H9 (cell line): ENCODE data around the gene BRSK2. TPM values are rescaled to one million over a fixed set of nuclear protein-coding genes. Genes with fewer than 3 reads are reported as not detected.

ENCODE experiments used
- DNase-seq: peaks from one replicate; pipeline ENCODE4 v3.0.0-alpha.2; 2017
- H2AFZ ChIP-seq: one replicate; pipeline ENCODE4 v1.6.1; 2013; ENCODE audit warnings: mild to moderate bottlenecking, low read length, control low read depth, moderate library complexity
- H2AK5ac ChIP-seq: 2 replicates; pipeline ENCODE4 v1.6.1; 2013; ENCODE audit warnings: low read length, control low read depth, mixed read lengths; ENCODE audit not compliant: insufficient read length
- H2BK120ac ChIP-seq: one replicate; pipeline ENCODE4 v1.6.1; 2013; ENCODE audit warnings: low read depth, mild to moderate bottlenecking, low read length, control low read depth, inconsistent platforms; ENCODE audit not compliant: poor library complexity, severe bottlenecking
- H2BK12ac ChIP-seq: 2 replicates; pipeline ENCODE4 v1.6.1; 2013; ENCODE audit warnings: low read length, control low read depth, mixed read lengths, low read depth; ENCODE audit not compliant: insufficient read length
- H2BK15ac ChIP-seq: 2 replicates; pipeline ENCODE4 v1.6.1; 2013; ENCODE audit warnings: low read depth, low read length, control low read depth
- H2BK20ac ChIP-seq: one replicate; pipeline ENCODE4 v1.6.1; 2013; ENCODE audit warnings: low read depth, mild to moderate bottlenecking, low read length, control low read depth, inconsistent platforms; ENCODE audit not compliant: poor library complexity, severe bottlenecking
- H2BK5ac ChIP-seq: 2 replicates; pipeline ENCODE4 v1.6.1; 2013; ENCODE audit warnings: low read length, control low read depth, mixed read lengths; ENCODE audit not compliant: insufficient read length
- H3K14ac ChIP-seq: 2 replicates; pipeline ENCODE4 v1.6.1; 2013; ENCODE audit warnings: low read length, control low read depth; ENCODE audit not compliant: insufficient read depth
- H3K18ac ChIP-seq: 2 replicates; pipeline ENCODE4 v1.6.1; 2013; ENCODE audit warnings: low read depth, mild to moderate bottlenecking, mixed read lengths, low read length, control low read depth; ENCODE audit not compliant: insufficient read length
- H3K23ac ChIP-seq: 2 replicates; pipeline ENCODE4 v1.6.1; 2013; ENCODE audit warnings: low read length, control low read depth, mixed read lengths, low read depth; ENCODE audit not compliant: insufficient read length
- H3K23me2 ChIP-seq: 2 replicates; pipeline ENCODE4 v1.6.1; 2013; ENCODE audit warnings: low read depth, mild to moderate bottlenecking, mixed read lengths, low read length, control low read depth; ENCODE audit not compliant: insufficient read length, poor library complexity, severe bottlenecking
- H3K27ac ChIP-seq: 2 replicates; pipeline ENCODE4 v1.5.1; 2013; ENCODE audit warnings: low read length, control low read depth, mixed read lengths, low read depth; ENCODE audit not compliant: insufficient read length
- H3K27me3 ChIP-seq: 2 replicates; pipeline ENCODE4 v1.6.1; 2013; ENCODE audit warnings: low read length, control low read depth, inconsistent platforms; ENCODE audit not compliant: insufficient read depth
- H3K4ac ChIP-seq: 2 replicates; pipeline ENCODE4 v1.6.1; 2013; ENCODE audit warnings: low read depth, mild to moderate bottlenecking, control low read depth, inconsistent platforms, low read length, moderate library complexity
- H3K4me1 ChIP-seq: 2 replicates; pipeline ENCODE4 v1.6.1; 2013; ENCODE audit warnings: low read length, control low read depth, inconsistent platforms; ENCODE audit not compliant: insufficient read depth
- H3K4me2 ChIP-seq: 2 replicates; pipeline ENCODE4 v1.6.1; 2013; ENCODE audit warnings: low read length, control low read depth, mixed read lengths; ENCODE audit not compliant: insufficient read length, insufficient read depth
- H3K56ac ChIP-seq: 2 replicates; pipeline ENCODE4 v1.6.1; 2013; ENCODE audit warnings: low read depth, mild to moderate bottlenecking, mixed read lengths, low read length, control low read depth; ENCODE audit not compliant: insufficient read length
- H3K79me1 ChIP-seq: 2 replicates; pipeline ENCODE4 v1.6.1; 2013; ENCODE audit warnings: low read depth, mild to moderate bottlenecking, moderate library complexity, low read length, control low read depth, inconsistent platforms; ENCODE audit not compliant: insufficient read depth, poor library complexity, severe bottlenecking
- H3K79me2 ChIP-seq: 2 replicates; pipeline ENCODE4 v1.6.1; 2013; ENCODE audit warnings: low read length, control low read depth, inconsistent platforms; ENCODE audit not compliant: insufficient read depth
- H3K9ac ChIP-seq: 2 replicates; pipeline ENCODE4 v1.6.1; 2013; ENCODE audit warnings: low read length, control low read depth, mixed read lengths; ENCODE audit not compliant: insufficient read length; ENCODE audit errors: extremely low read depth
- H3K9me3 ChIP-seq: one replicate; pipeline ENCODE4 v1.6.1; 2013; ENCODE audit warnings: low read depth, low read length, inconsistent platforms; ENCODE audit not compliant: control insufficient read depth
- H3T11ph ChIP-seq: one replicate; pipeline ENCODE4 v1.6.1; 2013; ENCODE audit warnings: mild to moderate bottlenecking, low read length, control low read depth, inconsistent platforms
- H4K20me1 ChIP-seq: one replicate; pipeline ENCODE4 v1.6.1; 2013; ENCODE audit not compliant: control insufficient read depth, insufficient read length, insufficient read depth
- H4K5ac ChIP-seq: 2 replicates; pipeline ENCODE4 v1.6.1; 2013; ENCODE audit warnings: low read depth, mild to moderate bottlenecking, mixed read lengths, low read length, control low read depth; ENCODE audit not compliant: insufficient read length
- H4K8ac ChIP-seq: replicated peaks from 2 replicates; pipeline ENCODE4 v1.6.1; 2013; ENCODE audit warnings: low read length, control low read depth, mixed read lengths, low read depth; ENCODE audit not compliant: insufficient read length
- H4K91ac ChIP-seq: 2 replicates; pipeline ENCODE4 v1.6.1; 2013; ENCODE audit warnings: low read depth, mild to moderate bottlenecking, moderate library complexity, mixed read lengths, low read length, control low read depth; ENCODE audit not compliant: insufficient read length
- H3K27ac Mint-ChIP-seq, 3 experiments: 2 replicates in 2 of 3; 3 replicates in 1 of 3; pipeline ENCODE4 v1.8.0; 2020 to 2021; ENCODE audit warnings: mixed read lengths in 3 of 3, mild to moderate bottlenecking in 1 of 3, moderate library complexity in 1 of 3
- H3K27me3 Mint-ChIP-seq: 2 replicates; pipeline ENCODE4 v1.8.0; 2021; ENCODE audit warnings: low read depth, mild to moderate bottlenecking, moderate library complexity, mixed read lengths
- H3K36me3 Mint-ChIP-seq, 3 experiments: 2 replicates in 2 of 3; 3 replicates in 1 of 3; pipeline ENCODE4 v1.8.0; 2020 to 2021; ENCODE audit warnings: low read depth in 3 of 3, mixed read lengths in 3 of 3; ENCODE audit not compliant: insufficient read depth in 1 of 3
- H3K4me1 Mint-ChIP-seq, 2 experiments: 2 replicates each; pipeline ENCODE4 v1.8.0; 2020; ENCODE audit warnings: mixed read lengths in 2 of 2
- H3K4me3 Mint-ChIP-seq, 2 experiments: 2 replicates in 1 of 2; 3 replicates in 1 of 2; pipeline ENCODE4 v1.8.0; 2020 to 2021; ENCODE audit warnings: mild to moderate bottlenecking in 2 of 2, mixed read lengths in 2 of 2, moderate library complexity in 1 of 2
- H3K9me3 Mint-ChIP-seq, 2 experiments: 2 replicates in 1 of 2; 3 replicates in 1 of 2; pipeline ENCODE4 v1.8.0; 2020; ENCODE audit warnings: mild to moderate bottlenecking in 2 of 2, mixed read lengths in 2 of 2, moderate library complexity in 1 of 2
- WGBS: extraction: QIAGEN DNeasy Blood & Tissue Kit; methylation state at CpG from one replicate; pipeline ENCODE4 v1.1.7; 2013; ENCODE audit warnings: missing lambda C conversion rate, low lambda C conversion rate, mixed read lengths; ENCODE audit not compliant: insufficient read length; ENCODE audit errors: extremely low coverage; 5-methylcytosine and 5-hydroxymethylcytosine counted together
- total RNA-seq: library from RNA; stranded (reverse); gene quantifications from 2 replicates; pipeline ENCODE4 v1.2.1, GENCODE V29; 2021
- TF ChIP-seq, protein P1 (sequence below): fragments of 200-600 bp; sonication (generic); conservative IDR thresholded peaks from 3 replicates; pipeline ENCODE4 v1.8.0; 2021; ENCODE audit warnings: antibody characterized with exemption, mild to moderate bottlenecking

The BRSK2 gene
- total RNA-seq, 1 experiment from 2014 or later = 28.4 TPM

DNA sequence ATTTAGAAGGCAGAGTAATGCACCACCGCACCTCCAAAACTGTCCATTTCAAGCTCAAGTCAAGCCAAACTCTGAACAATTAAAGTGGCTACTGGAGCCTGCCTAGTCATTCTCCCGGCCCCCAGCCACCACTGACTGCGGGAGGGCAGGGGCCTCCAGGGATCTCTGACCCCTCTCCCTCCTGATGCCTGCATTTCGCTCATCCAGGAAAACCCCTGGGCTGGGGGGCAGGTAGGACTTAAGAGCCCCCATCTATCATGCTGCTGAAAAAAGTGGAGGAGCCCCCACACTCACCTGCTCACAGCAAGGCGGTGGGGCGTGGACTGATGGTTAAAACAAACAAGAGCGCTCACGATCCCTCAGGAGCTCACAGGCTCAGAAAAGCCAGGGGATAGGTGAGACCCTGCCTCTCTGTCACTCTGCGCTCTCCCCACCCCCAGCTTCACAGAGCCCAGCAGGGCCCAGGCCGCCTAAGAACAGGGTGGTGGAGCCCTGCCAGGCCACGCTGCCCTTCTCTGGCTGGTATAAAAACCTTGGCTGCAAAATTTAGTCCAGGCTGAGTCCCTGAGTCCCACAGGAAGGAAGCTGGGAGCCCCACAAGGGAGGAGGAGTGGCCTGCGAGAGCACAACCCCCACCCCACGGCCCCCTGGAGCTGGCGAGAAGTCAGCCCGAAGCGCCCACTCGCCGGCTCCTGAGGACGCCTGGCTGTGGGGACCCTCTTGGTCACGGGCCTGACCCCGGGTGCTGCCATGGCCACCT is 117.8 kb downstream of the BRSK2 start:
- Histone ChIP-seq H3K4ac (no peak overlapping the region), H4K20me1 (no peaks in the 10 kb centered on the region), H3K27ac (no peak overlapping the region), H3K9me3 (no peaks in the 10 kb centered on the region), H2BK20ac (no peak overlapping the region), H3K23me2 (no peaks in the 10 kb centered on the region), H2BK5ac (no peak overlapping the region), H3K4me1 (peaks cover 2% of the 10 kb centered on the region; the same call in 1 of the 2 replicates), H2BK12ac (no peak overlapping the region), H2BK15ac (no peak overlapping the region), H3K79me1 (no peaks in the 10 kb centered on the region), H4K5ac (no peak overlapping the region), H3T11ph (no peak overlapping the region), H2AFZ (no peak overlapping the region), H3K23ac (no peak overlapping the region), H3K27me3 (no peaks in the 10 kb centered on the region), H4K91ac (no peak overlapping the region), H3K14ac (peak overlapping the region; percentile 71), H2AK5ac (no peak overlapping the region), H4K8ac (no peak overlapping the region), H2BK120ac (no peak overlapping the region), H3K79me2 (no peaks in the 10 kb centered on the region; the same call in 1 of the 2 replicates), H3K9ac (no peak overlapping the region), H3K56ac (no peak overlapping the region), H3K4me2 (no peak overlapping the region), H3K18ac (no peak overlapping the region)
- Mint-ChIP-seq H3K4me3 (peak overlapping the region in 1 of 2 experiments; percentile 32; a peak in 1 of 5 replicates), H3K27ac (peak overlapping the region; percentile 65 to 75 (median 66); a peak in 2 of 7 replicates), H3K4me1 (peaks cover 16 to 40% of the 10 kb centered on the region in 2 experiments), H3K27me3 (no peaks in the 10 kb centered on the region; the same call in 1 of the 2 replicates), H3K9me3 (no peaks in the 10 kb centered on the region), H3K36me3 (no peaks in the 10 kb centered on the region)
- no CpG with 5 or more reads among the region's 21 CpGs for WGBS
- DNase-seq = no peak
- TF ChIP-seq, protein P1, sequence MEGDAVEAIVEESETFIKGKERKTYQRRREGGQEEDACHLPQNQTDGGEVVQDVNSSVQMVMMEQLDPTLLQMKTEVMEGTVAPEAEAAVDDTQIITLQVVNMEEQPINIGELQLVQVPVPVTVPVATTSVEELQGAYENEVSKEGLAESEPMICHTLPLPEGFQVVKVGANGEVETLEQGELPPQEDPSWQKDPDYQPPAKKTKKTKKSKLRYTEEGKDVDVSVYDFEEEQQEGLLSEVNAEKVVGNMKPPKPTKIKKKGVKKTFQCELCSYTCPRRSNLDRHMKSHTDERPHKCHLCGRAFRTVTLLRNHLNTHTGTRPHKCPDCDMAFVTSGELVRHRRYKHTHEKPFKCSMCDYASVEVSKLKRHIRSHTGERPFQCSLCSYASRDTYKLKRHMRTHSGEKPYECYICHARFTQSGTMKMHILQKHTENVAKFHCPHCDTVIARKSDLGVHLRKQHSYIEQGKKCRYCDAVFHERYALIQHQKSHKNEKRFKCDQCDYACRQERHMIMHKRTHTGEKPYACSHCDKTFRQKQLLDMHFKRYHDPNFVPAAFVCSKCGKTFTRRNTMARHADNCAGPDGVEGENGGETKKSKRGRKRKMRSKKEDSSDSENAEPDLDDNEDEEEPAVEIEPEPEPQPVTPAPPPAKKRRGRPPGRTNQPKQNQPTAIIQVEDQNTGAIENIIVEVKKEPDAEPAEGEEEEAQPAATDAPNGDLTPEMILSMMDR = no peak
